HL-60 (cell line): ENCODE measurements around the gene PLA2G6.

Experiments
- DNase-seq, 2 experiments: peaks; one replicate each; pipeline ENCODE4 v3.0.0-alpha.2; 2010 to 2020; ENCODE audit warnings: low read depth in 1 of 2, low spot score in 1 of 2
- H3K27ac ChIP-seq: fragments of 250-450 bp; sonication (Bioruptor Pico); replicated peaks from 2 replicates; pipeline ENCODE4 v1.5.1; 2020; ENCODE audit warnings: mild to moderate bottlenecking, moderate library complexity
- H3K27me3 ChIP-seq: fragments of 250-450 bp; sonication (Bioruptor Pico); 2 replicates; pipeline ENCODE4 v1.5.1; 2021; ENCODE audit warnings: mild to moderate bottlenecking, moderate library complexity; ENCODE audit not compliant: insufficient read depth, poor library complexity, severe bottlenecking
- H3K4me3 ChIP-seq: replicated peaks from 2 replicates; pipeline ENCODE4 v1.5.1; 2011; ENCODE audit warnings: mild to moderate bottlenecking, control low read depth, low read length; ENCODE audit not compliant: insufficient read depth
- CTCF ChIP-seq: IDR thresholded peaks from one replicate; pipeline ENCODE4 v1.5.1; 2011; ENCODE audit warnings: low read length, control low read depth, inconsistent platforms; ENCODE audit not compliant: insufficient read depth
- GABPA ChIP-seq: IDR thresholded peaks from 2 replicates; pipeline ENCODE4 v1.6.1; 2012; ENCODE audit warnings: low read depth
- POLR2AphosphoS5 ChIP-seq: IDR thresholded peaks from 2 replicates; pipeline ENCODE4 v1.6.1; 2012; ENCODE audit warnings: low read depth
- REST ChIP-seq: IDR thresholded peaks from 2 replicates; pipeline ENCODE4 v1.6.1; 2012; ENCODE audit warnings: low read depth; ENCODE audit not compliant: insufficient replicate concordance
- SPI1 ChIP-seq: IDR thresholded peaks from 2 replicates; pipeline ENCODE4 v1.6.1; 2012; ENCODE audit warnings: low read depth, mild to moderate bottlenecking, borderline replicate concordance

Gene PLA2G6

GRCh38 chr22:38193580-38193979, 11.9 kb upstream of the PLA2G6 start:
- peak in 1 of 2 experiments; percentile 53 for DNase-seq
- Histone ChIP-seq H3K27ac (no peak overlapping the region), H3K27me3 (no peaks in the 10 kb centered on the region), H3K4me3 (no peak overlapping the region)
- TF ChIP-seq SPI1 = no peak
- TF ChIP-seq CTCF = no peak
- TF ChIP-seq GABPA = no peak
- no peak for TF ChIP-seq POLR2AphosphoS5
- no peak for TF ChIP-seq REST

GRCh38 chr22:38192475-38192863, 10.8 kb upstream of the PLA2G6 start:
- Histone ChIP-seq H3K4me3 (no peak overlapping the region), H3K27ac (no peak overlapping the region), H3K27me3 (no peaks in the 10 kb centered on the region)
- TF ChIP-seq SPI1 (no peak), POLR2AphosphoS5 (no peak), CTCF (no peak), GABPA (no peak), REST (no peak)
- DNase-seq = no peak

GRCh38 chr22:38191731-38192474, 10.3 kb upstream of the PLA2G6 start:
- TF ChIP-seq CTCF (no peak), REST (no peak), POLR2AphosphoS5 (no peak), SPI1 (no peak), GABPA (no peak)
- no peak for DNase-seq
- no peaks in the 10 kb centered on the region for H3K27me3 ChIP-seq
- no peak overlapping the region for H3K4me3 ChIP-seq
- no peak overlapping the region for H3K27ac ChIP-seq
